BE2C (cell line): ENCODE measurements around the gene TP63.
"Not testable (repeated sequence)": the region's sequence is repeated elsewhere in the genome, so short reads cannot be mapped to it uniquely, and the experiment has no call there.

ENCODE experiments used
- DNase-seq: peaks from one replicate; pipeline ENCODE4 v3.0.0-alpha.2; 2020
- H3K27me3 ChIP-seq: fragments of 250-450 bp; sonication (Bioruptor Pico); 2 replicates; pipeline ENCODE4 v1.5.1; 2020; ENCODE audit warnings: mild to moderate bottlenecking
- H3K36me3 ChIP-seq: fragments of 250-450 bp; sonication (Bioruptor Pico); 2 replicates; pipeline ENCODE4 v1.5.1; 2020; ENCODE audit warnings: mild to moderate bottlenecking
- H3K4me1 ChIP-seq: fragments of 250-450 bp; sonication (Bioruptor Pico); 2 replicates; pipeline ENCODE4 v1.5.1; 2020
- H3K4me3 ChIP-seq: 2 replicates; pipeline ENCODE4 v1.5.1; 2011; ENCODE audit warnings: low read depth, low read length
- H3K9me3 ChIP-seq: fragments of 250-450 bp; sonication (Bioruptor Pico); 2 replicates; pipeline ENCODE4 v1.5.1; 2020
- CTCF ChIP-seq: IDR thresholded peaks from 2 replicates; pipeline ENCODE4 v1.5.1; 2012; ENCODE audit warnings: mild to moderate bottlenecking, low read depth, low read length

The TP63 gene

GRCh38 chr3:189598530-189599225, 32.5 kb upstream of the TP63 start:
- H3K4me1 ChIP-seq, result no peaks in the 10 kb centered on the region
- H3K36me3 ChIP-seq, result no peaks in the 10 kb centered on the region
- no peak for DNase-seq
- TF ChIP-seq CTCF, result no peak
- H3K4me3 ChIP-seq, result no peak overlapping the region
- no peaks in the 10 kb centered on the region for H3K27me3 ChIP-seq
- no peaks in the 10 kb centered on the region for H3K9me3 ChIP-seq

GRCh38 chr3:189602471-189602870, 28.7 kb upstream of the TP63 start:
- no peak for TF ChIP-seq CTCF
- H3K4me3 ChIP-seq, result no peak overlapping the region
- no peaks in the 10 kb centered on the region for H3K4me1 ChIP-seq
- DNase-seq, result no peak
- H3K27me3 ChIP-seq, result no peaks in the 10 kb centered on the region
- H3K9me3 ChIP-seq, result no peaks in the 10 kb centered on the region
- no peaks in the 10 kb centered on the region for H3K36me3 ChIP-seq

- Histone ChIP-seq H3K36me3 (no peaks in the 10 kb centered on the region), H3K27me3 (no peaks in the 10 kb centered on the region)
Measured at GRCh38 chr3:189605717-189606116, 25.5 kb upstream of the TP63 start.

GRCh38 chr3:189606774-189607173, 24.4 kb upstream of the TP63 start:
- DNase-seq, result no peak
- no peak for TF ChIP-seq CTCF
- Histone ChIP-seq H3K36me3 (no peaks in the 10 kb centered on the region), H3K4me1 (no peaks in the 10 kb centered on the region), H3K9me3 (no peaks in the 10 kb centered on the region), H3K4me3 (no peak overlapping the region), H3K27me3 (no peaks in the 10 kb centered on the region)

More at GRCh38 chr3:189605717-189606116, 25.5 kb upstream of the TP63 start:
- no peak for TF ChIP-seq CTCF
- no peak overlapping the region for H3K4me3 ChIP-seq
- no peaks in the 10 kb centered on the region for H3K9me3 ChIP-seq
- H3K4me1 ChIP-seq, result no peaks in the 10 kb centered on the region
- no peak for DNase-seq

GRCh38 chr3:189612641-189613040, 18.5 kb upstream of the TP63 start:
- not testable (repeated sequence) for H3K4me3 ChIP-seq, H3K36me3 ChIP-seq, H3K9me3 ChIP-seq, H3K27me3 ChIP-seq, DNase-seq, H3K4me1 ChIP-seq

- no peaks in the 10 kb centered on the region for H3K9me3 ChIP-seq
- no peaks in the 10 kb centered on the region for H3K27me3 ChIP-seq
- no peak for TF ChIP-seq CTCF
- no peaks in the 10 kb centered on the region for H3K4me1 ChIP-seq
- DNase-seq, result no peak
- H3K4me3 ChIP-seq, result no peak overlapping the region
- no peaks in the 10 kb centered on the region for H3K36me3 ChIP-seq
Measured at GRCh38 chr3:189613122-189613521, 18.1 kb upstream of the TP63 start.
